Neural crest cell (in vitro differentiated cells): ENCODE results near the gene OPRD1. TPM values are rescaled to one million over a fixed set of nuclear protein-coding genes. Genes with fewer than 3 reads are reported as not detected.
"Not testable (repeated sequence)": the region's sequence is repeated elsewhere in the genome, so short reads cannot be mapped to it uniquely, and the experiment has no call there.

Source experiments
- DNase-seq: peaks from one replicate; pipeline ENCODE4 v3.0.0; 2021; ENCODE audit warnings: low read depth, mixed read lengths, low spot score
- H3K27ac Mint-ChIP-seq: one replicate; pipeline ENCODE4 v1.8.0; 2021; ENCODE audit warnings: mild to moderate bottlenecking, mixed read lengths; ENCODE audit not compliant: unreplicated experiment
- H3K27me3 Mint-ChIP-seq: 2 replicates; pipeline ENCODE4 v1.8.0; 2021; ENCODE audit warnings: low read depth, mild to moderate bottlenecking, mixed read lengths
- H3K36me3 Mint-ChIP-seq: 2 replicates; pipeline ENCODE4 v1.8.0; 2021; ENCODE audit warnings: low read depth, mild to moderate bottlenecking, mixed read lengths
- H3K4me1 Mint-ChIP-seq: 2 replicates; pipeline ENCODE4 v1.8.0; 2021; ENCODE audit warnings: mixed read lengths
- H3K4me3 Mint-ChIP-seq: one replicate; pipeline ENCODE4 v1.8.0; 2021; ENCODE audit warnings: mild to moderate bottlenecking, mixed read lengths
- H3K9me3 Mint-ChIP-seq: 2 replicates; pipeline ENCODE4 v1.8.0; 2021; ENCODE audit warnings: mixed read lengths
- total RNA-seq: library from RNA; stranded (reverse); gene quantifications from 2 replicates; pipeline ENCODE4 v1.2.1, GENCODE V29; 2021
- TF ChIP-seq, protein P1 (sequence below): fragments of 200-600 bp; sonication (generic); conservative IDR thresholded peaks from 2 replicates; pipeline ENCODE4 v1.5.0; 2021; ENCODE audit warnings: antibody characterized with exemption, mild to moderate bottlenecking

OPRD1 gene
- total RNA-seq, 1 donor from 2014 or later, result 3.9 TPM

DNA sequence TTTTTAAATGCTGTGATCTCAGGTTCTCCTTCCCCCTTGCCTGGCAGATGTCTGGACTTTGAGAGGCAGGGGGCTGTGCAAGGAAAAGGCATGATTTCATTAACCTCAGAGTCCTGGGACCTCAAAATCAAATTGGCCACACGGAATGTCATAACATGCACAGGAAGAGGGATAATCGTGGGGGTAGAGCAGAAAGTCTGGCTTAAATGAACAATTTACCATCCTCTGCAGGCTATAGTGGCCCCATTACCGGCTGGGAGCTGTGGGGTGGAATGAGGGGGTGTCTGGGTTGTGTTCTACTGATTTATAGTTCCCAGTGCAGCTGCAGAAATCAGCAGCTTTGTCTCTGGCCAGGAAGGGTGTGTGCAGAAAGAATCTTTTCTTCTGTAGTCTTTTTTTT lies 10.8 kb downstream of the OPRD1 start:
- Mint-ChIP-seq H3K36me3 (no peaks in the 10 kb centered on the region), H3K4me3 (no peak overlapping the region), H3K9me3 (no peaks in the 10 kb centered on the region), H3K27me3 (no peaks in the 10 kb centered on the region), H3K4me1 (peaks cover 4% of the 10 kb centered on the region), H3K27ac (no peak overlapping the region)
- TF ChIP-seq, protein P1, sequence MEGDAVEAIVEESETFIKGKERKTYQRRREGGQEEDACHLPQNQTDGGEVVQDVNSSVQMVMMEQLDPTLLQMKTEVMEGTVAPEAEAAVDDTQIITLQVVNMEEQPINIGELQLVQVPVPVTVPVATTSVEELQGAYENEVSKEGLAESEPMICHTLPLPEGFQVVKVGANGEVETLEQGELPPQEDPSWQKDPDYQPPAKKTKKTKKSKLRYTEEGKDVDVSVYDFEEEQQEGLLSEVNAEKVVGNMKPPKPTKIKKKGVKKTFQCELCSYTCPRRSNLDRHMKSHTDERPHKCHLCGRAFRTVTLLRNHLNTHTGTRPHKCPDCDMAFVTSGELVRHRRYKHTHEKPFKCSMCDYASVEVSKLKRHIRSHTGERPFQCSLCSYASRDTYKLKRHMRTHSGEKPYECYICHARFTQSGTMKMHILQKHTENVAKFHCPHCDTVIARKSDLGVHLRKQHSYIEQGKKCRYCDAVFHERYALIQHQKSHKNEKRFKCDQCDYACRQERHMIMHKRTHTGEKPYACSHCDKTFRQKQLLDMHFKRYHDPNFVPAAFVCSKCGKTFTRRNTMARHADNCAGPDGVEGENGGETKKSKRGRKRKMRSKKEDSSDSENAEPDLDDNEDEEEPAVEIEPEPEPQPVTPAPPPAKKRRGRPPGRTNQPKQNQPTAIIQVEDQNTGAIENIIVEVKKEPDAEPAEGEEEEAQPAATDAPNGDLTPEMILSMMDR, result no peak
- DNase-seq, result no peak

DNA sequence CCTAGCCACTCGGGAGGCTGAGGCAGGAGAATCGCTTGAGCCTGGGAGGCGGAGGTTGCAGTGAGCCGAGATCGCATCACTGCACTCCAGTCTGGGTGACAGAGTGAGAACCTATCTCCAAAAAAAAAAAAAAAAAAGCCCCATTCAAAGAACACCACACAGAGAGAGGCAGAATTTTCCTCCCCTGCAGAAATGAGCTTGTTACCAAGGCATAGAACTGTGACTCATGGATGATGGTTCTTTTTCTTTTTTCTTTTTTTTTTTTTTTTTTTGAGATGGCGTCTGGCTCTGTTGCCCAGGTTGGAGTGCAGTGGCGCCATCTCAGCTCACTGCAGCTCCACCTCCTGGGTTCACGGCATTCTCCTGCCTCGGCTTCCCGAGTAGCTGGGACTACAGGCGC lies 12.1 kb downstream of the OPRD1 start:
- not testable (repeated sequence) for H3K9me3 Mint-ChIP-seq, H3K4me1 Mint-ChIP-seq, H3K27me3 Mint-ChIP-seq, H3K4me3 Mint-ChIP-seq, H3K27ac Mint-ChIP-seq, DNase-seq, H3K36me3 Mint-ChIP-seq

DNA sequence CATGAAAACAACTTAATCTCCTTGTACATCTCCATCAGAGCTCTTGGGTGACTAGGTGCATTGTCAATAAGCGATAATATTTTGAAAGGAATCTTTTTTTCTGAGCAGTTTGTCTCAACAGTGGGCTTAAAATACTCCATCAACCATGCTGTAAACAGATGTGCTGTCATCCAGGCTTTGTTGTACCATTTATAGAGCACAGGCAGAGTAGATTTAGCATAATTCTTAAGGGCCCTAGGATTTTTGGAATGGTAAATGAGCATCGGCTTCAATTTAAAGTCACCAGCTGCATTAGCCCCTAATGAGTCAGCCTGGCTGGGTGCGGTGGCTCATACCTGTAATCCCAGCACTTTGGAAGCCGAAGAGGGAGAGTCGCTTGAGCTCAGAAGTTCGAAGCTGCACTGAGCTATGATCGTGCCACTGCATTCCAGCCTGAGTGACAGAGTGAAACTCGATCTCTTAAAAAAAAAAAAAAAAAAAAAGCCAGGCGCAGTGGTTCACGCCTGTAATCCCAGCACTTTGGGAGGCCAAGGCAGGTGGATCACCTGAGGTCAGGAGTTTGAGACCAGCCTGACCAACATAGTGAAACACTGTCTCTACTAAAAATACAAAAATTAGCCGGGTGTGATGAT lies 16.4 kb downstream of the OPRD1 start:
- not testable (repeated sequence) for H3K4me3 Mint-ChIP-seq, H3K27me3 Mint-ChIP-seq, H3K4me1 Mint-ChIP-seq, H3K27ac Mint-ChIP-seq, H3K36me3 Mint-ChIP-seq, H3K9me3 Mint-ChIP-seq, DNase-seq

DNA sequence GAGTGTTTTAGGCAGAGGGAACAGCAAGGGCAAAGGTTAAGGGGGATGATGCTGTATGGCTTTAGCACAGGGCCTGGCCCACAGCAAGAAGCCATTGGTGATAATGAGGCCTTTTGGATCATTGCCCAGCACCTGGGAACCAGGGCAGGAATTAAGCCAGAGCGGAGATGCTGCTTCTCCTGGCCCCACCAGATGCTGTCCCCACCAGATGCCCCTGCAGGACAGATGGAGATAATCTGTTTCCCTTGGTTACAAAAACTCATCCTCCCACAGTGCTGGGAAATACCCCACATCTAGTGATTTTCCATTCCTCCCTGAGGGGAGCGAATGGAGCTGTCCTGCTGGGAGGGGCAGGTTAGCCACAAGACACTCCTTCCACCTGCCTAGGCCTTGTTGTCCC lies 18.8 kb downstream of the OPRD1 start:
- H3K4me3 Mint-ChIP-seq, result no peak overlapping the region
- TF ChIP-seq, protein P1, result no peak
- no peaks in the 10 kb centered on the region for H3K4me1 Mint-ChIP-seq
- no peak for DNase-seq
- H3K9me3 Mint-ChIP-seq, result no peaks in the 10 kb centered on the region
- no peak overlapping the region for H3K27ac Mint-ChIP-seq
- no peaks in the 10 kb centered on the region for H3K27me3 Mint-ChIP-seq
- H3K36me3 Mint-ChIP-seq, result no peaks in the 10 kb centered on the region

DNA sequence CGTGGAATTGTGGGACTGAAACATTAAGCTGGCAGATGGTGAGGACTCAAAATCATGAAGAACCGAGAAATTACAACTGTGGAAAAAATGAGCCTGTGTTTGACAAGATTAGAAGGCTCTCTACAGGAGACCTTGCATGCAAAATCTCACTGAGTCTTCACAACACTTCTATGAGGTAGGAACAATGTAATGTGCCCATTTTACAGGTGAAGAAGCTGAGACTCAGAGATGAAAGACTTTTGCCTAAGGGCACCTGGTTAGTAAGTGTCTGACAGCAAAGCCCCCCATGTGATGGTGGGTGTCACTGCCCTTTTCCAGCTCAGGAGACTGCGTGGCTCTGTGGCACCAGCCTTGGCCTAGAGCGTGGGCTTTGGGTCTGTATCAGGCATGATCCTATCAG lies 21.0 kb downstream of the OPRD1 start:
- no peaks in the 10 kb centered on the region for H3K9me3 Mint-ChIP-seq
- H3K4me1 Mint-ChIP-seq, result no peaks in the 10 kb centered on the region
- no peak for DNase-seq
- H3K27ac Mint-ChIP-seq, result no peak overlapping the region
- TF ChIP-seq, protein P1, result no peak
- H3K4me3 Mint-ChIP-seq, result no peak overlapping the region
- H3K27me3 Mint-ChIP-seq, result peaks cover 2% of the 10 kb centered on the region
- no peaks in the 10 kb centered on the region for H3K36me3 Mint-ChIP-seq

DNA sequence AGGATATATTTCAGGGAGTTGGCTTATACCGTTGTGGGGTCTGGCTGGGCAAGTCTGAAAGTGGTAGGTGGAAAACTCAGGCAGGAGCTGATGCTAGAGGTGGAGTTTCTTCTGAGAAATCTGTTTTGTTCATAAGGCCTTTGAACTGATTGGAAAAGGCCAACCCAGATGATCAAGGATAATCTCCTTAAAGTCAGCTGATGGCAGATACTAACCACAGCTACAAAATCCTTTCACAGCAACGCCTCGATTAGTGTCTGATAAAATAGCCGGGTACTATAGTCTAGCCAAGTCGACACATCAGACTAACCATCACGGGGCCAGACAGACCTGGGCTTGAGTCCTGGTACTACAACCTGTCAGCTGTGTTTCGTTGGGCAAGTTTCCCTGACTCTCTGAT lies 21.4 kb downstream of the OPRD1 start:
- H3K36me3 Mint-ChIP-seq, result no peaks in the 10 kb centered on the region
- no peak for DNase-seq
- peaks cover 2% of the 10 kb centered on the region for H3K27me3 Mint-ChIP-seq
- H3K4me1 Mint-ChIP-seq, result no peaks in the 10 kb centered on the region
- TF ChIP-seq, protein P1, result no peak
- H3K27ac Mint-ChIP-seq, result no peak overlapping the region
- H3K4me3 Mint-ChIP-seq, result no peak overlapping the region
- H3K9me3 Mint-ChIP-seq, result no peaks in the 10 kb centered on the region
